HEK293 (cell line): ENCODE data around the gene CYTH4.
A peak's percentile ranks its signal among the peaks of the same experiment; 100 is the strongest.

Experiments
- CTCF ChIA-PET: fragments of 350-600 bp; formaldehyde crosslinking; extraction: SDS; loops from one replicate; lab custom pipeline; 2021; ENCODE audit warnings: antibody characterized with exemption; lab: Yijun Ruan, JAX
- POLR2A ChIA-PET: fragments of 300-600 bp; formaldehyde crosslinking; extraction: SDS; loops from one replicate; lab custom pipeline; 2020; ENCODE audit warnings: antibody characterized with exemption, inconsistent platforms; lab: Yijun Ruan, JAX
- H3K27ac ChIP-seq: fragments of 200-500 bp; sonication (Bioruptor generic); 2 replicates; pipeline ENCODE4 v1.5.1; 2014; ENCODE audit warnings: low read depth, low read length, control low read depth, inconsistent platforms; ENCODE audit errors: extremely low read depth
- H3K36me3 ChIP-seq, 2 experiments: fragments of 200-500 bp in 1 of 2; sonication (Bioruptor generic) in 1 of 2; 1 replicate in 1 of 2; 2 replicates in 1 of 2; pipeline ENCODE4 v1.5.1; 2014 to 2017; ENCODE audit warnings: inconsistent platforms in 2 of 2, low read length in 2 of 2; ENCODE audit not compliant: control insufficient read depth in 2 of 2, insufficient read depth in 1 of 2
- H3K4me1 ChIP-seq: fragments of 200-500 bp; sonication (Bioruptor generic); 2 replicates; pipeline ENCODE4 v1.5.1; 2014; ENCODE audit warnings: mild to moderate bottlenecking, low read length, inconsistent platforms; ENCODE audit not compliant: control insufficient read depth, insufficient read depth
- H3K4me3 ChIP-seq: 2 replicates; pipeline ENCODE4 v1.5.1; 2011; ENCODE audit warnings: low read depth, mild to moderate bottlenecking, control low read depth, low read length, moderate library complexity
- H3K9me3 ChIP-seq: fragments of 200-500 bp; sonication (Bioruptor generic); 2 replicates; pipeline ENCODE4 v1.5.1; 2014; ENCODE audit warnings: low read depth, low read length, inconsistent platforms; ENCODE audit not compliant: control insufficient read depth, insufficient read depth
- EGR2 ChIP-seq: fragments of 450-650 bp; formaldehyde crosslinking; IDR thresholded peaks from 2 replicates; pipeline ENCODE4 v1.5.1; 2016; ENCODE audit warnings: low read depth, missing biosample characterization, missing genetic modification characterization
- MEIS1 ChIP-seq: sonication (generic); formaldehyde crosslinking; IDR thresholded peaks from 2 replicates; pipeline ENCODE4 v1.8.1; 2022; ENCODE audit warnings: missing genetic modification reagents, mild to moderate bottlenecking, borderline replicate concordance
- RBAK ChIP-seq: fragments of 450-650 bp; formaldehyde crosslinking; IDR thresholded peaks from 2 replicates; pipeline ENCODE4 v1.5.1; 2016; ENCODE audit warnings: missing biosample characterization, missing genetic modification characterization
- TCF7L2 ChIP-seq: IDR thresholded peaks from 2 replicates; pipeline ENCODE4 v1.6.1; 2011; ENCODE audit warnings: low read depth, mild to moderate bottlenecking, inconsistent platforms, low read length, moderate library complexity, borderline replicate concordance
- YY2 ChIP-seq: fragments of 450-650 bp; formaldehyde crosslinking; IDR thresholded peaks from 2 replicates; pipeline ENCODE4 v1.5.1; 2016; ENCODE audit warnings: missing biosample characterization, missing genetic modification characterization
- ZFHX2 ChIP-seq: fragments of 450-650 bp; formaldehyde crosslinking; conservative IDR thresholded peaks from 2 replicates; pipeline ENCODE4 v1.5.1; 2016; ENCODE audit warnings: missing biosample characterization, missing genetic modification characterization
- ZIC2 ChIP-seq: fragments of 450-650 bp; formaldehyde crosslinking; IDR thresholded peaks from 2 replicates; pipeline ENCODE4 v1.5.1; 2016; ENCODE audit warnings: missing biosample characterization, missing genetic modification characterization
- ZNF18 ChIP-seq: fragments of 450-650 bp; formaldehyde crosslinking; IDR thresholded peaks from 2 replicates; pipeline ENCODE4 v1.5.1; 2016; ENCODE audit warnings: missing biosample characterization, missing genetic modification characterization
- ZNF341 ChIP-seq: fragments of 450-650 bp; formaldehyde crosslinking; IDR thresholded peaks from 2 replicates; pipeline ENCODE4; 2016; ENCODE audit warnings: low read depth, missing biosample characterization, missing genetic modification characterization
- ZNF391 ChIP-seq: fragments of 450-650 bp; formaldehyde crosslinking; IDR thresholded peaks from 2 replicates; pipeline ENCODE4 v1.5.1; 2016; ENCODE audit warnings: low read depth, missing biosample characterization, missing genetic modification characterization, borderline replicate concordance
- ZNF704 ChIP-seq: fragments of 450-650 bp; formaldehyde crosslinking; IDR thresholded peaks from 2 replicates; pipeline ENCODE4 v1.5.1; 2016; ENCODE audit warnings: missing biosample characterization, missing genetic modification characterization
- ZSCAN16 ChIP-seq: fragments of 450-650 bp; formaldehyde crosslinking; IDR thresholded peaks from 2 replicates; pipeline ENCODE4 v1.5.1; 2016; ENCODE audit warnings: missing biosample characterization, missing genetic modification characterization
- TF ChIP-seq, protein P1 (sequence below): fragments of 450-650 bp; formaldehyde crosslinking; IDR thresholded peaks from 2 replicates; pipeline ENCODE4 v1.5.0; 2017; ENCODE audit warnings: missing biosample characterization, missing genetic modification characterization, borderline replicate concordance
- TF ChIP-seq, protein P2 (sequence below): fragments of 450-650 bp; formaldehyde crosslinking; IDR thresholded peaks from 2 replicates; pipeline ENCODE4 v1.5.1; 2017; ENCODE audit warnings: missing biosample characterization, missing genetic modification characterization
- TF ChIP-seq, protein P3 (sequence below): IDR thresholded peaks from 2 replicates; pipeline ENCODE4 v1.6.1; 2011; ENCODE audit warnings: mild to moderate bottlenecking, low read depth, low read length, borderline replicate concordance

Gene CYTH4

DNA sequence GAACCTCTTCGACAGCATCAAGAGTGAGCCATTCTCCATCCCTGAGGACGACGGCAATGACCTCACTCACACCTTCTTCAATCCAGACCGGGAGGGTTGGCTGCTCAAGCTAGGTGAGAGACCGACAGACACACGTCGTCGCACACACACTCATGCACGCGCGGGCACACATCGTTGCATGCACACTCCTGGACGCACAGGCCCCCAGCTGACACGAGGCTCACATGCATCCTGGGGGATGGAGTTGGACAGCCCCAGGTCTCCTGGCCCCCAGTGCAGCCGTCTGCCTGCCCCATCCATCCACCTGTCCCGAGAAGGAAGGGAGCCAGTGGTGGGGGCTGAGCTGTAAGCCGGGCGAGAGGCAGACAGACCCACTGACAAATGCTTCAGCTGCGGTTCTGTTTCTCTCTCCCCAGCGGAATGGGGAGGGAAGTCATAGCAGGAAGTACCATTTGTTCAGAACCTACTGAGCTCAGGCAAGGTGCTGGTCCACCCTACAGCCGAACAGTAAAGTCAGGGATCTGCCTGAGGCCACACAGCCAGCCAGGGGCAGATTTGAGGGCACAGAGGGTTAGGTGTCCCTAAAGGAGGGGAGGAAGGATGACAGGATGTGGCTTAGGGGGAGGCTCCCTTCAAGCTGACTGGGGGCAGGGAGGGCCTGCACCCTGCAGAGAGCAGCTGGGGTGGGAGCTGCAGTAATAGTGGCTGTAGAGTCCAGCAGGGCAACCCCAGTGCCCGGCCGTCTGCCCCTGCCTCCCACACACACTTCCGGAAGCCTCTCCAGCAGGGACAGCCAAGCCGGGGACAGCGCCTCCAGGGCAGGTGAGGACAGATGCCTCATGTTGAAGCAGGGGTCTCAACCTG, 27.1 kb downstream of the CYTH4 start:
- H3K9me3 ChIP-seq, result no peaks in the 10 kb centered on the region
- POLR2A ChIA-PET, result interaction anchor here (0.6 kb wide), 1 partner anchor 122 kb away, joined by 5 read pairs; no protein-coding TSS in a partner anchor
- no peaks in the 10 kb centered on the region for H3K36me3 ChIP-seq
- H3K4me1 ChIP-seq, result 0 out of 2 replicates have a peak, but pooled peaks cover 4% of the 10 kb centered on the region
- H3K4me3 ChIP-seq, result no peak overlapping the region
- no peak overlapping the region for H3K27ac ChIP-seq
- CTCF ChIA-PET, result interaction anchor here (0.6 to 3.4 kb wide), 6 partner anchors 11 to 314 kb away, joined by 3 to 14 read pairs (median 5); no protein-coding TSS in a partner anchor
- TF ChIP-seq ZIC2, result peak; percentile 23; the same call in 1 of the 2 replicates
- TF ChIP-seq, protein P1, sequence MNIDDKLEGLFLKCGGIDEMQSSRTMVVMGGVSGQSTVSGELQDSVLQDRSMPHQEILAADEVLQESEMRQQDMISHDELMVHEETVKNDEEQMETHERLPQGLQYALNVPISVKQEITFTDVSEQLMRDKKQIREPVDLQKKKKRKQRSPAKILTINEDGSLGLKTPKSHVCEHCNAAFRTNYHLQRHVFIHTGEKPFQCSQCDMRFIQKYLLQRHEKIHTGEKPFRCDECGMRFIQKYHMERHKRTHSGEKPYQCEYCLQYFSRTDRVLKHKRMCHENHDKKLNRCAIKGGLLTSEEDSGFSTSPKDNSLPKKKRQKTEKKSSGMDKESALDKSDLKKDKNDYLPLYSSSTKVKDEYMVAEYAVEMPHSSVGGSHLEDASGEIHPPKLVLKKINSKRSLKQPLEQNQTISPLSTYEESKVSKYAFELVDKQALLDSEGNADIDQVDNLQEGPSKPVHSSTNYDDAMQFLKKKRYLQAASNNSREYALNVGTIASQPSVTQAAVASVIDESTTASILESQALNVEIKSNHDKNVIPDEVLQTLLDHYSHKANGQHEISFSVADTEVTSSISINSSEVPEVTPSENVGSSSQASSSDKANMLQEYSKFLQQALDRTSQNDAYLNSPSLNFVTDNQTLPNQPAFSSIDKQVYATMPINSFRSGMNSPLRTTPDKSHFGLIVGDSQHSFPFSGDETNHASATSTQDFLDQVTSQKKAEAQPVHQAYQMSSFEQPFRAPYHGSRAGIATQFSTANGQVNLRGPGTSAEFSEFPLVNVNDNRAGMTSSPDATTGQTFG (tag by site-specific recombination), result no peak
- no peak for TF ChIP-seq ZNF391 (tag by site-specific recombination)
- TF ChIP-seq MEIS1 (CRISPR knock-in tag), result no peak
- no peak for TF ChIP-seq RBAK (tag by site-specific recombination)
- TF ChIP-seq YY2 (tag by site-specific recombination), result no peak
- TF ChIP-seq ZSCAN16 (tag by site-specific recombination), result no peak
- TF ChIP-seq TCF7L2, result no peak
- no peak for TF ChIP-seq ZNF341 (tag by site-specific recombination)
- no peak for TF ChIP-seq ZNF18 (tag by site-specific recombination)
- TF ChIP-seq, protein P2, sequence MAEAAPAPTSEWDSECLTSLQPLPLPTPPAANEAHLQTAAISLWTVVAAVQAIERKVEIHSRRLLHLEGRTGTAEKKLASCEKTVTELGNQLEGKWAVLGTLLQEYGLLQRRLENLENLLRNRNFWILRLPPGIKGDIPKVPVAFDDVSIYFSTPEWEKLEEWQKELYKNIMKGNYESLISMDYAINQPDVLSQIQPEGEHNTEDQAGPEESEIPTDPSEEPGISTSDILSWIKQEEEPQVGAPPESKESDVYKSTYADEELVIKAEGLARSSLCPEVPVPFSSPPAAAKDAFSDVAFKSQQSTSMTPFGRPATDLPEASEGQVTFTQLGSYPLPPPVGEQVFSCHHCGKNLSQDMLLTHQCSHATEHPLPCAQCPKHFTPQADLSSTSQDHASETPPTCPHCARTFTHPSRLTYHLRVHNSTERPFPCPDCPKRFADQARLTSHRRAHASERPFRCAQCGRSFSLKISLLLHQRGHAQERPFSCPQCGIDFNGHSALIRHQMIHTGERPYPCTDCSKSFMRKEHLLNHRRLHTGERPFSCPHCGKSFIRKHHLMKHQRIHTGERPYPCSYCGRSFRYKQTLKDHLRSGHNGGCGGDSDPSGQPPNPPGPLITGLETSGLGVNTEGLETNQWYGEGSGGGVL, result peak; percentile 25; the same call in 1 of the 2 replicates
- TF ChIP-seq ZNF704 (tag by site-specific recombination), result no peak

GRCh38 chr22:37310075-37310606, 27.8 kb downstream of the CYTH4 start:
- Histone ChIP-seq H3K36me3 (no peaks in the 10 kb centered on the region), H3K4me1 (0 out of 2 replicates have a peak, but pooled peaks cover 4% of the 10 kb centered on the region), H3K9me3 (no peaks in the 10 kb centered on the region), H3K4me3 (no peak overlapping the region), H3K27ac (no peak overlapping the region)
- TF ChIP-seq, protein P3, sequence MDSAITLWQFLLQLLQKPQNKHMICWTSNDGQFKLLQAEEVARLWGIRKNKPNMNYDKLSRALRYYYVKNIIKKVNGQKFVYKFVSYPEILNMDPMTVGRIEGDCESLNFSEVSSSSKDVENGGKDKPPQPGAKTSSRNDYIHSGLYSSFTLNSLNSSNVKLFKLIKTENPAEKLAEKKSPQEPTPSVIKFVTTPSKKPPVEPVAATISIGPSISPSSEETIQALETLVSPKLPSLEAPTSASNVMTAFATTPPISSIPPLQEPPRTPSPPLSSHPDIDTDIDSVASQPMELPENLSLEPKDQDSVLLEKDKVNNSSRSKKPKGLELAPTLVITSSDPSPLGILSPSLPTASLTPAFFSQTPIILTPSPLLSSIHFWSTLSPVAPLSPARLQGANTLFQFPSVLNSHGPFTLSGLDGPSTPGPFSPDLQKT, result no peak
- TF ChIP-seq EGR2 (tag by site-specific recombination) (peak; percentile 68), ZFHX2 (tag by site-specific recombination) (peak; percentile 65)
- CTCF ChIA-PET, result interaction anchor here (0.7 to 3.4 kb wide), 5 partner anchors 11 to 251 kb away, joined by 3 to 14 read pairs (median 5); no protein-coding TSS in a partner anchor
- POLR2A ChIA-PET, result no interaction called here
